Left forelimb (tissue), 1 donor: ENCODE measurements around the gene SORL1.

Experiments used
- DNase-seq: peaks from one replicate; pipeline ENCODE4 v3.0.0-alpha.2; 2018; ENCODE audit warnings: low spot score

The SORL1 gene

GRCh38 chr11:121536126-121536525, 84.0 kb downstream of the SORL1 start:
- DNase-seq: no peak

- no peak for DNase-seq
These were observed 85.9 kb downstream of the SORL1 start for GRCh38 chr11:121538054-121538453.

- DNase-seq: no peak
These were observed 86.9 kb downstream of the SORL1 start for GRCh38 chr11:121539000-121539399.

- DNase-seq: no peak
These were observed 88.5 kb downstream of the SORL1 start for GRCh38 chr11:121540627-121541026.

- no peak for DNase-seq
These were observed 91.8 kb downstream of the SORL1 start for GRCh38 chr11:121543836-121544380.

- no peak for DNase-seq
These were observed 92.8 kb downstream of the SORL1 start for GRCh38 chr11:121544956-121545355.

GRCh38 chr11:121547574-121547973, 95.5 kb downstream of the SORL1 start:
- no peak for DNase-seq

DNA sequence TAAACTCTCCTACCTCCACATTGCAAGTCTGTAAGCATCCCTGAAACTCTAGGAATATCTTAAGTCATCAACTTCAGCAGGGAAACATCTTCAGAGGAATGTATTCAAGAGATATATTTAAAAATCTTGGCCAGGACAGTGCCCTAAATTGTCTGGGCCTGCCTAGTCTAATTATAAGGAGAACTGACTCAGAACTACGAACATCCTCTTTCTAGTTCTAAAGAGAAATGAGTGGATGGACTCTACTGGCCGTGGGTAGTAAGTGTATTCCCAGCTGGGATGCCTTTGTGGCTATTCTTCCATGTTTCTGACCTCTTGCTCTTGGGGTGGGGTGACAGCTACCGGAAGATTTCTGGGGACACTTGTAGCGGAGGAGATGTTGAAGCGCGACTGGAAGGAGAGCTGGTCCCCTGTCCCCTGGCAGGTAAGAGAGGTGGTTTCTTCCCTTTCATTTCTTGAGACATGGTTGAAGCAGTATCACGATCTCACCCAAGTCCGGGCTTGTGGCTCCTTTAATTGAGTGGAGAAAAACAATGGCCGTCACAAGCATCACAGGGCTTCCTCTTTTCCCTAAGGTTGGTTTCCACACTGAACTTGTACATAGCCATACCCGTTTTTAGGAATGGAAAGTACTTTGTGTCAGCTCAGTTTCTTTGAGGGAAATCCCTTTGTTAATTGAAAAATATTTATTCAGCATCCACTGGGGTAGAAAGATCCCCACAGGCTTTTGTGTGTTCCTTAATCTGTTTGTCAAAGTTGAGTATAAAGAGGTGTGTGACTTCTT, 98.3 kb downstream of the SORL1 start:
- DNase-seq: no peak

- no peak for DNase-seq
These were observed 99.3 kb downstream of the SORL1 start for GRCh38 chr11:121551463-121551862.

DNA sequence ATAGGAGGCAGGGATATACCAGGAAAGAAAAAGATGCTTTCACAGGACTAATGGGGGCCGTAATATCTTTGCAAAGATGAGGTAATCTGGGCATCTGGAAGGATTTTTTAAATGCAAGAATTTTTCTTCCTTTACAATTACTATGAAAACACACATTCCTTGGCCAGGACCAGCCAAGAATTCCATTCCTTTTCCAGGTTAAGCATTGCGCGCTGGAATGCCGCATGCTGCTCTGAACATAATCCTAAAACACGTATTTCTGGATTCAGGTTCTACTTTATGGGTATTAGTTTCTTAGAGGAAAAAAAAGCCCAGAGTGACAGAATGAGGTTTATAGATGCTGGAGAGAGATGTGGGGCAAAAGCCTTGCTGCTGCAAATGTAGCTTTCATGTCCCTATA, 100.0 kb downstream of the SORL1 start:
- DNase-seq: no peak

DNA sequence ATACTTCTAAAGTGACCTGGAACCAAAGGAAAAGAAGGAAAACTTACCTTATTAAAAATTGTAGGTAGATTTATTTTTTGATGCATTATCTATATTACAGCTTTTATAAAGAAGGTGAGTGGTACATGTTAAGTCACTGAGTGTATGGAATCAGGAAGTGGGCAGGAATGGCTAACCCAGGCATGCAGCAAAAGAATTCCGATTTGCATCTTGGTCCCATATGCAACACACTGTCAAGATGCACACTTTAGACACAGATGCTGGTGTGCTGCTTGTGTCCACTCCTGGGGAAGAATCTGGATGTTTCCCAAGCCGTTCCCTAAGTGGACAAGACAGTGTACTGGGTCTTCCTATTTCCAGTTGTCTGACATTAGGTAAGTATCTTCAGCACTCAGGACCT, 100.5 kb downstream of the SORL1 start:
- DNase-seq: no peak

DNA sequence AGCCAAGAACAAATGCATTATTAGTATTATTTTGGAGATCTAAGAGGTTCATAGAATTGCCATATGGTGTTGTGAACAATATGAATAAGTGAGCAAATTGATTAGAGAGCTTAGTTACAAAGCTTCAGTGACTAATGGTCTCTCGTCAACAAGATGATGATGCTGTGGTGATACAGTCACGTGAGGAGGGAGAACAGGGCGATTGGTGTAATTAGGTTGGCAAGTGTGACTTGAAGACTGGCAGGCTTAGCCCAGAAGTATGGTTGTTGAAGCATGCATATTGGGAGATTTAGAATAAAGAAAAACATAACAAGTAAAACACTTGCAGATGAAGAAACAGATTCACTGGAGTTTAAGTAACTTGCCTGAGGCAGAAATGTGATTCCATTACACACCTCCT, 101.3 kb downstream of the SORL1 start:
- no peak for DNase-seq

DNA sequence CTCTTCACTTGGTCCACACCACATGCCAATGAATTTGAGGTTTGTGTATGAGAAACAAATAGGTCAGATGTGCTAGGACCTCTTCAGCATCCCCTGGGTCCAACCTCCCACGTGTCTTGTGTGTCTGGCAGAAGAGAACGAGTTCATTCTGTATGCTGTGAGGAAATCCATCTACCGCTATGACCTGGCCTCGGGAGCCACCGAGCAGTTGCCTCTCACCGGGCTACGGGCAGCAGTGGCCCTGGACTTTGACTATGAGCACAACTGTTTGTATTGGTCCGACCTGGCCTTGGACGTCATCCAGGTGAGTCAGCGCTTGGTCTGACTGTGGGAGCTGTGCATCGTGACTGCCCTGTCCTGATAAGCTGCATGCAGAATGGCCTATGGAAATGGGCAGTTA, 101.7 kb downstream of the SORL1 start:
- no peak for DNase-seq

GRCh38 chr11:121554552-121554951, 102.4 kb downstream of the SORL1 start:
- DNase-seq: no peak

DNA sequence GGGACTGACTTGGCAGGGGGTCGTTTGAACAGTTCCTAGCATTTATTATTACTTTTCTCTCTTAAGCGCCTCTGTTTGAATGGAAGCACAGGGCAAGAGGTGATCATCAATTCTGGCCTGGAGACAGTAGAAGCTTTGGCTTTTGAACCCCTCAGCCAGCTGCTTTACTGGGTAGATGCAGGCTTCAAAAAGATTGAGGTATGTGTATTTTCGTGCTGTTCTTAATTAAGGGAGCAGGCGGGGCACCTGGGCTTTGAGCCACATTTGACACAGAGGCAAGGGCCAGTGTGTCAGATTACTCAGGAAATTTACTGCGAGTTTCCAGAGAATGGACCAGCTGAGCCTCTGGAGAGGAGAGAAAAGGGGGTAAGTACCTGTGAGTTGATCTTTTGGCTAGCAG, 103.0 kb downstream of the SORL1 start:
- DNase-seq: no peak

GRCh38 chr11:121556937-121557336, 104.8 kb downstream of the SORL1 start:
- no peak for DNase-seq

- no peak for DNase-seq
These were observed 105.2 kb downstream of the SORL1 start for GRCh38 chr11:121557348-121557747.

GRCh38 chr11:121559606-121560200, 107.6 kb downstream of the SORL1 start:
- no peak for DNase-seq

- no peak for DNase-seq
These were observed 108.1 kb downstream of the SORL1 start for GRCh38 chr11:121560236-121560635.

DNA sequence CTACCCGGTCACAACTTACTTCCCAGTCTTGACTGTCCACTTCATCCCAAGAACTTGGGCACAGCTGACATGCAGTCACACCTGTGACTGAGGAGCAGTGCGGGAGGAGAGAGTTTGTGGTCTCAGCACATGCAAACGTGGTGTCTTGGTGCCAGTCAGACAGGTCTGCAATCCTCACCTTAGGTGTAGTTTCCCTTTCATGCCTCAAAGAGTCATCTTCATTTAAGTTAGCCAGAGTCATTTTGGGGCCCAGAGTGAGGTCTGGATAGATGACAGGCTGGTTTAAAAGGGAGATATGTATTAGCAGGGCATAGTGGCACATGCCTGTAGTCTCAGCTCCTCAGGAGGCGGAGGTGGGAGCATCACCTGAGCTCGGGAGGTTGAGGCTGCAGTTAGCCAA, 109.1 kb downstream of the SORL1 start:
- DNase-seq: no peak

DNA sequence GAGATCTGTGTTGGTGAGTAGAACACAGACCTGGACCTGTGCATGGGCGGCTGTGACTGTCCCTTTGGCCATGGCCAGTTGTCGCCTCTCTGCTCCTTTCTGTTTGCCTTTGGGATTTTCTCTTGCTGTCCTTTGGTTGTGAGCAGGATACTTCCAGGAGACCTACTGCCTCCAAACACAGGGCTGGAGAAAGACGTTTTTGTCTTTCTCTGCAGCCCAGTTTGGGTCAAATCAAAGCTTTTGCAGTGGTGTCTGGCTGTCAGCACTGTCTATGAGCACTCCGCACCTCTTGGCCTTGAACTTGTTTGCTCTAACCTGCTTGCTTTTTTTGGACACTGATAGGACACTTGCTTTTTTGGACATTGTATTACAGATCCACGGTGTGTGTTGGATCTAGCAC, 109.6 kb downstream of the SORL1 start:
- DNase-seq: no peak

GRCh38 chr11:121563003-121563402, 110.9 kb downstream of the SORL1 start:
- no peak for DNase-seq
